ENCODE data around the gene AMMECR1L.

DNA sequence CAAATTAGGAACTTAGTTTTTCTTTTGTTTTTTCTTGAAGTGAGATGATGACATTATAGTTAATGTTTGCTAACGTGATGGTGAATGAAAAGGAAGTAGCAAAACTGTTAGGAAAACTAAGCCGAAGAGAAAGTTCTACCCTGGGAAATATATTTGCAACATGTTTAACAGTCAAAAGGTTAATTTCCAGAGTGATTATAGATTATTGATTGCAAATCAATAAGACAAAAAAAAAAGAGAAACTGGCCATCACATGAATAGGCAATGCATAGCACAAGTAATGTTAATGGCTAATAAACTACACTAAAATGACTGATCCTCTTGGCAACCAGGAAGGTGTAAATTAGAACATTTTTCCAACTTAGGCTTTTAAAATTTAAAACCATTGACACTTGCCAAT lies 26.0 kb upstream of the AMMECR1L start:
- TF ChIP-seq, protein P1, sequence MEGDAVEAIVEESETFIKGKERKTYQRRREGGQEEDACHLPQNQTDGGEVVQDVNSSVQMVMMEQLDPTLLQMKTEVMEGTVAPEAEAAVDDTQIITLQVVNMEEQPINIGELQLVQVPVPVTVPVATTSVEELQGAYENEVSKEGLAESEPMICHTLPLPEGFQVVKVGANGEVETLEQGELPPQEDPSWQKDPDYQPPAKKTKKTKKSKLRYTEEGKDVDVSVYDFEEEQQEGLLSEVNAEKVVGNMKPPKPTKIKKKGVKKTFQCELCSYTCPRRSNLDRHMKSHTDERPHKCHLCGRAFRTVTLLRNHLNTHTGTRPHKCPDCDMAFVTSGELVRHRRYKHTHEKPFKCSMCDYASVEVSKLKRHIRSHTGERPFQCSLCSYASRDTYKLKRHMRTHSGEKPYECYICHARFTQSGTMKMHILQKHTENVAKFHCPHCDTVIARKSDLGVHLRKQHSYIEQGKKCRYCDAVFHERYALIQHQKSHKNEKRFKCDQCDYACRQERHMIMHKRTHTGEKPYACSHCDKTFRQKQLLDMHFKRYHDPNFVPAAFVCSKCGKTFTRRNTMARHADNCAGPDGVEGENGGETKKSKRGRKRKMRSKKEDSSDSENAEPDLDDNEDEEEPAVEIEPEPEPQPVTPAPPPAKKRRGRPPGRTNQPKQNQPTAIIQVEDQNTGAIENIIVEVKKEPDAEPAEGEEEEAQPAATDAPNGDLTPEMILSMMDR (IDR thresholded peaks at IDR 0.05): no peak
- TF ChIP-seq POLR2A (IDR thresholded peaks at IDR 0.05): no peak
